HepG2 (cell line): ENCODE measurements around the gene MCF2L. TPM values are rescaled to one million over a fixed set of nuclear protein-coding genes. Genes with fewer than 3 reads are reported as not detected.

Experiments
- ATF7 ChIP-seq, 2 experiments: fragments of 450-650 bp in 1 of 2; sonication (generic) in 1 of 2; formaldehyde crosslinking in 1 of 2; IDR thresholded peaks; 2 replicates each; pipeline versions ENCODE4 v1.4.0 to v1.6.1; 2016 to 2020; ENCODE audit warnings: antibody characterized with exemption in 1 of 2, mild to moderate bottlenecking in 1 of 2, missing genetic modification reagents in 1 of 2
- DNMT1 ChIP-seq: sonication (generic); formaldehyde crosslinking; IDR thresholded peaks from 2 replicates; pipeline ENCODE4 v1.5.1; 2020; ENCODE audit warnings: mild to moderate bottlenecking, missing genetic modification reagents
- DZIP1 ChIP-seq: sonication (generic); formaldehyde crosslinking; IDR thresholded peaks from 2 replicates; pipeline ENCODE4 v1.5.0; 2020; ENCODE audit warnings: mild to moderate bottlenecking, missing genetic modification reagents
- ERF ChIP-seq: IDR thresholded peaks from 2 replicates; pipeline ENCODE4 v1.6.1; 2018; ENCODE audit warnings: missing biosample characterization, missing genetic modification reagents
- GZF1 ChIP-seq: sonication (generic); formaldehyde crosslinking; IDR thresholded peaks from 2 replicates; pipeline ENCODE4 v1.5.1; 2020; ENCODE audit warnings: mild to moderate bottlenecking, missing genetic modification reagents
- KAT8 ChIP-seq: IDR thresholded peaks from 2 replicates; pipeline ENCODE4 v1.6.1; 2016; ENCODE audit warnings: missing genetic modification reagents, missing compliant biosample characterization
- MYC ChIP-seq: sonication (generic); formaldehyde crosslinking; IDR thresholded peaks from 2 replicates; pipeline ENCODE4 v1.9.0; 2021; ENCODE audit warnings: missing genetic modification reagents, borderline replicate concordance
- NFRKB ChIP-seq: fragments of 450-650 bp; IDR thresholded peaks from 2 replicates; pipeline ENCODE4 v1.6.1; 2017
- PHF8 ChIP-seq: sonication (generic); formaldehyde crosslinking; IDR thresholded peaks from 2 replicates; pipeline ENCODE4 v1.5.0; 2020; ENCODE audit warnings: missing genetic modification reagents
- RARA ChIP-seq: IDR thresholded peaks from 2 replicates; pipeline ENCODE4 v1.6.1; 2016; ENCODE audit warnings: missing genetic modification reagents, missing compliant biosample characterization
- RFX3 ChIP-seq: IDR thresholded peaks from 2 replicates; pipeline ENCODE4 v1.6.1; 2016; ENCODE audit warnings: missing biosample characterization, missing genetic modification reagents
- SNAPC2 ChIP-seq: sonication (generic); formaldehyde crosslinking; IDR thresholded peaks from 2 replicates; pipeline ENCODE4 v1.8.1; 2022; ENCODE audit warnings: mild to moderate bottlenecking, missing genetic modification reagents
- SP1 ChIP-seq, 2 experiments: fragments of 450-650 bp in 1 of 2; sonication (generic) in 1 of 2; formaldehyde crosslinking in 1 of 2; IDR thresholded peaks; 2 replicates each; pipeline versions ENCODE4 v1.4.0 to v1.6.1; 2016 to 2020; ENCODE audit warnings: missing genetic modification reagents in 1 of 2
- TSC22D2 ChIP-seq: sonication (generic); formaldehyde crosslinking; IDR thresholded peaks from 2 replicates; pipeline ENCODE4 v1.5.1; 2020; ENCODE audit warnings: missing genetic modification reagents, mild to moderate bottlenecking, borderline replicate concordance
- ZBTB37 ChIP-seq: sonication (generic); formaldehyde crosslinking; IDR thresholded peaks from 2 replicates; pipeline ENCODE4 v1.4.0; 2020; ENCODE audit warnings: mild to moderate bottlenecking, missing genetic modification reagents
- ZNF101 ChIP-seq: sonication (generic); formaldehyde crosslinking; IDR thresholded peaks from 2 replicates; pipeline ENCODE4 v1.4.0; 2020; ENCODE audit warnings: mild to moderate bottlenecking, low read depth, missing genetic modification reagents, borderline replicate concordance
- ZNF205 ChIP-seq: IDR thresholded peaks from 2 replicates; pipeline ENCODE4 v1.6.1; 2018; ENCODE audit warnings: missing biosample characterization, missing genetic modification reagents
- ZNF652 ChIP-seq: IDR thresholded peaks from 2 replicates; pipeline ENCODE4 v1.6.1; 2016; ENCODE audit warnings: low read depth, borderline replicate concordance
- ZNF703 ChIP-seq: sonication (generic); formaldehyde crosslinking; IDR thresholded peaks from 2 replicates; pipeline ENCODE4 v1.5.1; 2020; ENCODE audit warnings: missing genetic modification reagents, mild to moderate bottlenecking, moderate library complexity, borderline replicate concordance
- ZNF747 ChIP-seq: sonication (generic); formaldehyde crosslinking; IDR thresholded peaks from 2 replicates; pipeline ENCODE4 v1.8.1; 2023; ENCODE audit warnings: missing genetic modification reagents, mild to moderate bottlenecking, borderline replicate concordance
- ZNF841 ChIP-seq: sonication (generic); formaldehyde crosslinking; IDR thresholded peaks from 2 replicates; pipeline ENCODE4 v1.8.1; 2023; ENCODE audit warnings: missing genetic modification reagents, borderline replicate concordance
- polyA plus RNA-seq, 8 experiments: library from polyadenylated mRNA; depleted of rRNA in 3 of 8; stranded (reverse) in 7 of 8; unstranded in 1 of 8; fragments of >200 nt; fragmentation: Illumina TruSeq in 4 of 8; extraction: Trizol in 4 of 8; gene quantifications; 2 replicates each; pipeline versions ENCODE4 v1.2.1 to v1.2.3, GENCODE V29; 2011 to 2016; ENCODE audit warnings: low read depth in 4 of 8, missing spikeins in 1 of 8, mixed read lengths in 1 of 8; ENCODE audit not compliant: insufficient read depth in 1 of 8
- total RNA-seq, 5 experiments: library from RNA; depleted of rRNA; stranded (reverse); fragments of >200 nt; fragmentation: Illumina TruSeq; extraction: Trizol; gene quantifications; 2 replicates each; pipeline ENCODE4 v1.2.3, GENCODE V29; 2016; ENCODE audit warnings: low read depth in 1 of 5
- TF ChIP-seq, protein P1 (sequence below): sonication (generic); formaldehyde crosslinking; IDR thresholded peaks from 2 replicates; pipeline ENCODE4 v1.5.1; 2020; ENCODE audit warnings: mild to moderate bottlenecking, missing genetic modification reagents, moderate library complexity

MCF2L gene
- total and polyA plus RNA-seq, 2 of the 13 experiments (the other 11 are each of a cell fraction or from before 2014, with no cell fraction given) = 19.4 to 28.4 TPM

GRCh38 chr13:112931028-112931934 lies 37.7 kb upstream of the MCF2L start (continued):
- TF ChIP-seq, protein P1, sequence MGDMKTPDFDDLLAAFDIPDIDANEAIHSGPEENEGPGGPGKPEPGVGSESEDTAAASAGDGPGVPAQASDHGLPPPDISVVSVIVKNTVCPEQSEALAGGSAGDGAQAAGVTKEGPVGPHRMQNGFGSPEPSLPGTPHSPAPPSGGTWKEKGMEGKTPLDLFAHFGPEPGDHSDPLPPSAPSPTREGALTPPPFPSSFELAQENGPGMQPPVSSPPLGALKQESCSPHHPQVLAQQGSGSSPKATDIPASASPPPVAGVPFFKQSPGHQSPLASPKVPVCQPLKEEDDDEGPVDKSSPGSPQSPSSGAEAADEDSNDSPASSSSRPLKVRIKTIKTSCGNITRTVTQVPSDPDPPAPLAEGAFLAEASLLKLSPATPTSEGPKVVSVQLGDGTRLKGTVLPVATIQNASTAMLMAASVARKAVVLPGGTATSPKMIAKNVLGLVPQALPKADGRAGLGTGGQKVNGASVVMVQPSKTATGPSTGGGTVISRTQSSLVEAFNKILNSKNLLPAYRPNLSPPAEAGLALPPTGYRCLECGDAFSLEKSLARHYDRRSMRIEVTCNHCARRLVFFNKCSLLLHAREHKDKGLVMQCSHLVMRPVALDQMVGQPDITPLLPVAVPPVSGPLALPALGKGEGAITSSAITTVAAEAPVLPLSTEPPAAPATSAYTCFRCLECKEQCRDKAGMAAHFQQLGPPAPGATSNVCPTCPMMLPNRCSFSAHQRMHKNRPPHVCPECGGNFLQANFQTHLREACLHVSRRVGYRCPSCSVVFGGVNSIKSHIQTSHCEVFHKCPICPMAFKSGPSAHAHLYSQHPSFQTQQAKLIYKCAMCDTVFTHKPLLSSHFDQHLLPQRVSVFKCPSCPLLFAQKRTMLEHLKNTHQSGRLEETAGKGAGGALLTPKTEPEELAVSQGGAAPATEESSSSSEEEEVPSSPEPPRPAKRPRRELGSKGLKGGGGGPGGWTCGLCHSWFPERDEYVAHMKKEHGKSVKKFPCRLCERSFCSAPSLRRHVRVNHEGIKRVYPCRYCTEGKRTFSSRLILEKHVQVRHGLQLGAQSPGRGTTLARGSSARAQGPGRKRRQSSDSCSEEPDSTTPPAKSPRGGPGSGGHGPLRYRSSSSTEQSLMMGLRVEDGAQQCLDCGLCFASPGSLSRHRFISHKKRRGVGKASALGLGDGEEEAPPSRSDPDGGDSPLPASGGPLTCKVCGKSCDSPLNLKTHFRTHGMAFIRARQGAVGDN = peak; percentile 82
- TF ChIP-seq ERF (peak; percentile 34; the same call in 1 of the 2 replicates), GZF1 (CRISPR knock-in tag) (no peak), ZNF747 (CRISPR knock-in tag) (no peak), ZNF101 (CRISPR knock-in tag) (no peak), ATF7 (IDR thresholded peaks at IDR 0.05) (no peak), ATF7 (CRISPR knock-in tag; IDR thresholded peaks at IDR 0.05) (no peak), ZNF205 (no peak), SNAPC2 (CRISPR knock-in tag) (no peak), TSC22D2 (no peak), NFRKB (no peak), ZNF703 (CRISPR knock-in tag) (no peak), DZIP1 (CRISPR knock-in tag) (no peak), ZNF841 (CRISPR knock-in tag) (no peak), ZNF652 (CRISPR knock-in tag) (peak; percentile 18; the same call in 1 of the 2 replicates), SP1 (IDR thresholded peaks at IDR 0.05) (no peak), SP1 (CRISPR knock-in tag; IDR thresholded peaks at IDR 0.05) (0 out of 2 replicates have a peak, but pooled peaks have one; percentile 12), PHF8 (no peak), MYC (CRISPR knock-in tag) (no peak; the same call in 1 of the 2 replicates), KAT8 (CRISPR knock-in tag) (peak; percentile 27; the same call in 1 of the 2 replicates), RARA (CRISPR knock-in tag) (0 out of 2 replicates have a peak, but pooled peaks have one; percentile 27), DNMT1 (no peak), ZBTB37 (no peak), RFX3 (no peak)
